ENCODE measurements around the gene SLC25A28.

Gene SLC25A28

GRCh38 chr10:99583687-99584086, 36.6 kb downstream of the SLC25A28 start:
- no peak for DNase-seq

- no peak for DNase-seq
Measured at GRCh38 chr10:99582255-99582770, 37.9 kb downstream of the SLC25A28 start.

GRCh38 chr10:99579971-99580370, 40.3 kb downstream of the SLC25A28 start:
- DNase-seq = no peak

GRCh38 chr10:99573790-99574189, 46.4 kb downstream of the SLC25A28 start:
- no peak for DNase-seq

GRCh38 chr10:99571816-99572215, 48.4 kb downstream of the SLC25A28 start:
- DNase-seq = no peak

GRCh38 chr10:99569961-99570360, 50.3 kb downstream of the SLC25A28 start:
- DNase-seq = no peak

- no peak for DNase-seq
Measured at GRCh38 chr10:99569253-99569939, 50.8 kb downstream of the SLC25A28 start.

- no peak for DNase-seq
Measured at GRCh38 chr10:99565166-99565565, 55.1 kb downstream of the SLC25A28 start.

- no peak for DNase-seq
Measured at GRCh38 chr10:99564361-99564760, 55.9 kb downstream of the SLC25A28 start.

GRCh38 chr10:99562631-99563030, 57.6 kb downstream of the SLC25A28 start:
- DNase-seq = no peak

Measured in activated CD4-positive, alpha-beta T cell treated with anti-CD3 and anti-CD28 coated beads for 1 hour (primary cell).